Fibroblast of lung (primary cell): ENCODE measurements around the gene NKD2. TPM values are rescaled to one million over a fixed set of nuclear protein-coding genes. Genes with fewer than 3 reads are reported as not detected.

Experiments used
- DNase-seq, 2 donors: peaks; one replicate each; pipeline versions ENCODE4 v3.0.0 to v3.0.0-alpha.2; 2010; ENCODE audit warnings: low read depth in 2 of 2
- H2AFZ ChIP-seq: 2 replicates; pipeline ENCODE4 v1.5.1; 2012; ENCODE audit warnings: low read length, control low read depth, inconsistent platforms
- H3K27ac ChIP-seq: 2 replicates; pipeline ENCODE4 v1.5.1; 2011; ENCODE audit warnings: low read length, control low read depth; ENCODE audit not compliant: insufficient read depth
- H3K27me3 ChIP-seq: 2 replicates; pipeline ENCODE4 v1.5.1; 2011; ENCODE audit warnings: mild to moderate bottlenecking, low read length; ENCODE audit not compliant: control insufficient read depth, insufficient read depth
- H3K36me3 ChIP-seq: 2 replicates; pipeline ENCODE4 v1.5.1; 2011; ENCODE audit warnings: low read length; ENCODE audit not compliant: control insufficient read depth, insufficient read depth
- H3K4me1 ChIP-seq: 2 replicates; pipeline ENCODE4 v1.5.1; 2011; ENCODE audit warnings: low read length; ENCODE audit not compliant: control insufficient read depth, insufficient read depth; ENCODE audit errors: extremely low read depth
- H3K4me2 ChIP-seq: 2 replicates; pipeline ENCODE4 v1.5.1; 2011; ENCODE audit warnings: low read length, control low read depth; ENCODE audit not compliant: insufficient read depth; ENCODE audit errors: extremely low read depth
- H3K4me3 ChIP-seq, 4 experiments: fragments of 200-600 bp in 1 of 4; sonication (generic) in 1 of 4; replicated peaks in 1 of 4; 2 replicates each; pipeline ENCODE4 v1.5.1; 2011 to 2016; ENCODE audit warnings: low read length in 4 of 4, low read depth in 3 of 4, mild to moderate bottlenecking in 3 of 4, control low read depth in 2 of 4, inconsistent platforms in 1 of 4, mixed read lengths in 1 of 4; ENCODE audit not compliant: insufficient read depth in 1 of 4; ENCODE audit errors: control extremely low read depth in 1 of 4
- H3K79me2 ChIP-seq: 2 replicates; pipeline ENCODE4 v1.5.1; 2012; ENCODE audit warnings: mild to moderate bottlenecking, low read length, inconsistent platforms; ENCODE audit not compliant: control insufficient read depth, insufficient read depth
- H3K9ac ChIP-seq: 2 replicates; pipeline ENCODE4 v1.5.1; 2011; ENCODE audit warnings: mild to moderate bottlenecking, low read length, control low read depth; ENCODE audit not compliant: insufficient read depth
- H3K9me3 ChIP-seq: 2 replicates; pipeline ENCODE4 v1.5.1; 2012; ENCODE audit warnings: low read depth, low read length; ENCODE audit not compliant: control insufficient read depth, insufficient read depth
- H4K20me1 ChIP-seq: 2 replicates; pipeline ENCODE4 v1.5.1; 2011; ENCODE audit warnings: low read length; ENCODE audit not compliant: control insufficient read depth, insufficient read depth; ENCODE audit errors: extremely low read depth
- EZH2 ChIP-seq: IDR thresholded peaks from 2 replicates; pipeline ENCODE4 v1.5.1; 2012; ENCODE audit warnings: low read length, control low read depth, mild to moderate bottlenecking; ENCODE audit errors: missing control alignments
- polyA plus RNA-seq, 2 donors: library from polyadenylated mRNA; depleted of rRNA in 1 of 2; stranded (reverse) in 1 of 2; unstranded in 1 of 2; fragments of >200 nt; gene quantifications; 2 replicates each; pipeline ENCODE4 v1.2.1, GENCODE V29; 2011 to 2012; ENCODE audit warnings: missing spikeins in 1 of 2
- total RNA-seq: library from RNA; depleted of rRNA; stranded (reverse); fragments of >200 nt; gene quantifications from 2 replicates; pipeline ENCODE4 v1.2.1, GENCODE V29; 2014
- TF ChIP-seq, protein P1 (sequence below), 2 donors: IDR thresholded peaks in 1 of 2; conservative IDR thresholded peaks in 1 of 2; 1 replicate in 1 of 2; 2 replicates in 1 of 2; pipeline ENCODE4 v1.5.1; 2011 to 2012; ENCODE audit warnings: low read length in 2 of 2, control low read depth in 1 of 2, inconsistent platforms in 1 of 2, low read depth in 1 of 2, mild to moderate bottlenecking in 1 of 2

NKD2 gene
- total and polyA plus RNA-seq, 2 donors (not counting 1 experiment from before 2014, with no cell fraction given), result under 0.01 TPM; not detected in 1

DNA sequence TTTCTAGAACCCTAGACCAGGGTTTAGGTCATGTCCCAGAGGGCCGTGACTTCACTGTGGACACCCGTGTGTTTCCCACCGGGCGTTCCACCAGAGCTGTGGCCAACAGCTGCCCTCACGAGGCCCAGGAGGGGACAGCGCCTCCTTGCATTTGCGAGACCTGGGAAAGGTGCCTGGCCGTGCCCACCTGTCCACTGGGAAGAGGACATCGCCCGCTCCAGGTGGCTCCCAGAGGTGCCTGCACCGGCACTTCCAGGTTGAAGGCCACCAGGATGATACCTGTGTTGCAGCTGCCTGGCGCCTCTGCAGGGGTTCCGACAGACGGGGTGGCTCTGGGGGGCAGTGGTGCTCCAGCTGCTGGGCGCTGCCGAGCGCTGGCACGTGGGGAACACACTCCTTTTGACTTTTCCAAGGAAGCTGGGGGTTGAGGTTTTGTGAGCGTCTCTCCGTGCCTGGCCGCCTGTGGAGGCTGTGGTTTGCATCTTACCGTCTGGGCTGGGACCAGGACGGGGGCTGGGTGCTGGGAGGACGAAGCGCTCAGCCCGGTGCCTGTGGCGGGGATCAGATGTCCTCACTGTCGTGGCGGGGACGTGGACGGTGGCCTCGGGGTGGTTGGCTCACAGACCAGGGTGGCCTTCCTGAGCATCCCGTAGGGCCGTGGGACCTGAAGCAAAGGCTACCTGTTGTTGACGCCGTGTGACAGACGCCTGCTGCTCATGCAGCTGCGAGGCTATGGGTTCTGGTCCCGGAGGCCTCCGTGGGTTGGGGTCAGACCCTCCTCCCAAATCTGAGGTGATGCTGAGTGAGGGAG is 19.2 kb downstream of the NKD2 start:
- no peak for DNase-seq
- Histone ChIP-seq H3K4me1 (no peaks in the 10 kb centered on the region), H2AFZ (no peak overlapping the region), H3K27ac (no peak overlapping the region), H3K4me3 (no peak overlapping the region), H3K9me3 (no peaks in the 10 kb centered on the region), H3K4me2 (no peak overlapping the region), H3K36me3 (no peaks in the 10 kb centered on the region), H4K20me1 (no peaks in the 10 kb centered on the region), H3K27me3 (no peaks in the 10 kb centered on the region), H3K79me2 (no peaks in the 10 kb centered on the region), H3K9ac (no peak overlapping the region)
- no peak for TF ChIP-seq EZH2
- TF ChIP-seq, protein P1, sequence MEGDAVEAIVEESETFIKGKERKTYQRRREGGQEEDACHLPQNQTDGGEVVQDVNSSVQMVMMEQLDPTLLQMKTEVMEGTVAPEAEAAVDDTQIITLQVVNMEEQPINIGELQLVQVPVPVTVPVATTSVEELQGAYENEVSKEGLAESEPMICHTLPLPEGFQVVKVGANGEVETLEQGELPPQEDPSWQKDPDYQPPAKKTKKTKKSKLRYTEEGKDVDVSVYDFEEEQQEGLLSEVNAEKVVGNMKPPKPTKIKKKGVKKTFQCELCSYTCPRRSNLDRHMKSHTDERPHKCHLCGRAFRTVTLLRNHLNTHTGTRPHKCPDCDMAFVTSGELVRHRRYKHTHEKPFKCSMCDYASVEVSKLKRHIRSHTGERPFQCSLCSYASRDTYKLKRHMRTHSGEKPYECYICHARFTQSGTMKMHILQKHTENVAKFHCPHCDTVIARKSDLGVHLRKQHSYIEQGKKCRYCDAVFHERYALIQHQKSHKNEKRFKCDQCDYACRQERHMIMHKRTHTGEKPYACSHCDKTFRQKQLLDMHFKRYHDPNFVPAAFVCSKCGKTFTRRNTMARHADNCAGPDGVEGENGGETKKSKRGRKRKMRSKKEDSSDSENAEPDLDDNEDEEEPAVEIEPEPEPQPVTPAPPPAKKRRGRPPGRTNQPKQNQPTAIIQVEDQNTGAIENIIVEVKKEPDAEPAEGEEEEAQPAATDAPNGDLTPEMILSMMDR (conservative IDR thresholded peaks at IDR 0.05 in 1 of 2, IDR thresholded peaks at IDR 0.05 in 1 of 2; ENCODE audit: low read depth in 1 of 2, low read length in 2 of 2), result no peak

DNA sequence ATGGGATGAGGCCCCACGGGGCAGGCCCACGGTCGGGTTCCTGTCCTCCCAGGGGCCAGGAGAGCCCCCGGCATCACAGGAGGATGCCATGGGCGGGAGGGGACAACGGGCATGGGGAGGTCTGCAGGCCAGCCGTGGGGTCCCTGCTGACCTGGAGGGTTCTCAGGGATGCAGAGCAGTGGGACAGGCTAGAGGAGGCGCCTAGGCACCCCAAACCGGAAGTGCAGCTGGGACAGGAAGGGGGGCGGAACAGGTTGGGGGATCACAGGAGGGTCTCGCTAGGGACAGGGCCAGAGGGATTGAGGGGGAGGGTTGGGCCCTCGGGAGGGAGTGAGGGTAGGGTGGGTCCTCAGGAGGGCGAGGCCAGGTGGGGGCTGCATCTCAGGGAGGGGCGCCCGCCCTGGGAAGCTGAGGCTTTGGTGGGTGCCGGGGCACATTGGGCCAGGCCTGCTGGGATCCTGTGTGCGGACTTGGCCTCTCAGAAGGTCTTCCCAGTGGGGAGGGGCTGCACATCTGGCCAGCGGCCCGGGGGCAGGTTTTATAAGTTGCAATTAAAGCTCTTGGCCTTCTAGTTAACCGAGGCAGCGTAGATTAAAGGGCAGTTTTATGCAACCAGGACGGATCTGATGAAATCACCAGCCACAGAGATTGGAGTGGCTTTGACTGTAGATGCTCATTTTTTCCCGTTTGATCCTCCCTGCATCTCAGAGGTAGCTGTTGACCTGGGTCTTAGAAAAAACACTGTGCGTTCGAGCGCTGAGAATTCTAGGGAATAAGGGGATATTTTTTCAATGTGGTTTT is 20.1 kb downstream of the NKD2 start:
- H3K9me3 ChIP-seq, result no peaks in the 10 kb centered on the region
- H3K9ac ChIP-seq, result no peak overlapping the region
- H3K4me3 ChIP-seq, result no peak overlapping the region
- TF ChIP-seq, protein P1 (conservative IDR thresholded peaks at IDR 0.05 in 1 of 2, IDR thresholded peaks at IDR 0.05 in 1 of 2; ENCODE audit: low read depth in 1 of 2, low read length in 2 of 2), result no peak
- TF ChIP-seq EZH2, result no peak
- H2AFZ ChIP-seq, result no peak overlapping the region
- no peaks in the 10 kb centered on the region for H3K4me1 ChIP-seq
- no peaks in the 10 kb centered on the region for H3K27me3 ChIP-seq
- H3K79me2 ChIP-seq, result no peaks in the 10 kb centered on the region
- H3K27ac ChIP-seq, result no peak overlapping the region
- H3K4me2 ChIP-seq, result no peak overlapping the region
- no peaks in the 10 kb centered on the region for H4K20me1 ChIP-seq
- no peaks in the 10 kb centered on the region for H3K36me3 ChIP-seq
- no peak for DNase-seq

DNA sequence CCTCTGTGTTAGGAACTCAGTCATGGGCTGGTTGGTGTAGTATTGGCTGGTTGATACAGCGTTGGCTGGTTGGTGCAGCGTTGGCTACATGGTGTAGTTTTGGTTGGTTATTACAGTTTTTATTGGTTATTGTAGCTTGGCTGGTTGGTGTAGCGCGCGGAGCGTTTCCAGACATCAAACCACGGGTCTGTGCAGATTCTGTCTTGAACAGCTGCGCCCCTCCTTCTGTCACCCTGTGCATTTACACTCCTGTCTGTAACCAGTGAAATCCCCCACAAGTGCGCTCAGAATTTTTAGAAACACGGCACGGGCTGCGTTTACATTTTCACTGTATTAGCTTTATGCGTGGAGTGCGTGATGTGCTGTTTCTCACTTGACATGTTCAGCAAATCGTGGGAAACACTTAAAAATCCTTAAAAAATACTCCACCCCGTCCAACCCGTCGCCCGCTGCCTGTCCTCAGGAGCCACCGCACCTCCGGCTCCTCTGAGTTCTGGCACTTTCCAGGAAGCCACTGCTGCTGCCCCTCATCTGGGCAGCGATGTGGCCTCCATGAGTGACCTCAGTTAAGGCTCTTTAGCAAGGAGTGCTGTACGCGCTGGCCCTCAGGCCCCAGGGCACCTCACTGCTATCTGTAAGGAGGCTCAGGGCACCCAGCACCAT is 20.8 kb downstream of the NKD2 start:
- Histone ChIP-seq H3K27ac (no peak overlapping the region), H3K27me3 (no peaks in the 10 kb centered on the region), H2AFZ (no peak overlapping the region), H3K79me2 (no peaks in the 10 kb centered on the region), H3K9ac (no peak overlapping the region), H3K9me3 (no peaks in the 10 kb centered on the region), H3K4me3 (no peak overlapping the region), H3K4me1 (no peaks in the 10 kb centered on the region), H4K20me1 (no peaks in the 10 kb centered on the region), H3K36me3 (no peaks in the 10 kb centered on the region), H3K4me2 (no peak overlapping the region)
- no peak for DNase-seq
- no peak for TF ChIP-seq EZH2
- TF ChIP-seq, protein P1 (conservative IDR thresholded peaks at IDR 0.05 in 1 of 2, IDR thresholded peaks at IDR 0.05 in 1 of 2; ENCODE audit: low read depth in 1 of 2, low read length in 2 of 2), result no peak
